Myocyte (in vitro differentiated cells): Measurements from ENCODE around the gene RBBP4. TPM values are rescaled to one million over a fixed set of nuclear protein-coding genes. Genes with fewer than 3 reads are reported as not detected.

Source experiments
- DNase-seq: peaks from one replicate; pipeline ENCODE4 v3.0.0-alpha.2; 2012; ENCODE audit warnings: low read depth
- total RNA-seq: library from RNA; depleted of rRNA; stranded (reverse); fragments of >200 nt; gene quantifications from 2 replicates; pipeline ENCODE4 v1.2.3, GENCODE V29; 2014

RBBP4 gene
- total RNA-seq, 1 donor from 2014 or later: 161 TPM

DNA sequence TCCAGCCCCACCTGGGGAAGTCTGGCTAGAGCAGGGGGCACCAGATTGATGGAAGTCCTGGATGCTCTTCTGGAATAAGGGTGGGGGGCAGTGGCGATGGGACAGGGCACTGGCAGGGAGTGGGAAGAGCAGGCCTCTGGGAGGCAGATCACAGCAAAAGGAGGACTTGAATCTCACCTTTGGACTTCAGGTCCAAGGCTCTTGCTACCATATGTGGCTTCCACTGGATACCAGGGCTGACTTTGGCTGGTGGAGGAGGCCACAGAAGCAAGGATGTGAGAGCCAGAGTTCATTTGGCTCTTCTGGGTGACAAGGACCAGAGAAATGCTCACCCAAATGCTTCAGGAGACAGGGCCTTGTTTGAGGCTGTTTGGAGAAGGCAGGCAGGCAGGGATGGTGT, 67.5 kb downstream of the RBBP4 start:
- no peak for DNase-seq

DNA sequence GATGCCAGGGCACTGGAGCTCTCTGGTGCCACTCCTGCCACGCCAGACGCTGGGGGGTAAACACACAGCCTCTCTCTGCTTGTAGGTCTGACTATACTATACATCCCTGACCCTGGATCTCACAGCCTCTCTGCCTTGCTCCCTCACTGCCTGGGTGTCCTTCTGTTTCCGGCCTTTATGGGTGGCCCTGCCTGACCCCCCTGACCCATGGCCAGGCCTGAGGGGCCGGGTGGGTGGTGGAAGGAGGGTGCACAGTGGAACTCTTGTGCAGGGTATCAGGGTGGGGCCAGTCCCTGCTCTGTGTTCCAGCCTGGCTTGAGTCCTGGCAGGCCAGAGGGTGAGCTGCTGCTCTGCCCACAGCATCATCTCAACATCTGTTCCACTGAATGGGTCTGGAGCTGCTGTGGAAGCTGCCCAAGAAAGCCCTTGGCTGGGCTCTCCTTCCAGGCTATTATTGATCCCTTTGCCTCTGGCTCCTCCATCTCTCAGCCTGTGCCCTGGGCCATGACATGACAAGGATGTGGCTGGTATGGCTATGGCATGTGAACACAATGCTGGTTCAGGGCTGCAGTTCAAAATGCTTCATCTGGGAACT, 68.8 kb downstream of the RBBP4 start:
- DNase-seq: no peak

DNA sequence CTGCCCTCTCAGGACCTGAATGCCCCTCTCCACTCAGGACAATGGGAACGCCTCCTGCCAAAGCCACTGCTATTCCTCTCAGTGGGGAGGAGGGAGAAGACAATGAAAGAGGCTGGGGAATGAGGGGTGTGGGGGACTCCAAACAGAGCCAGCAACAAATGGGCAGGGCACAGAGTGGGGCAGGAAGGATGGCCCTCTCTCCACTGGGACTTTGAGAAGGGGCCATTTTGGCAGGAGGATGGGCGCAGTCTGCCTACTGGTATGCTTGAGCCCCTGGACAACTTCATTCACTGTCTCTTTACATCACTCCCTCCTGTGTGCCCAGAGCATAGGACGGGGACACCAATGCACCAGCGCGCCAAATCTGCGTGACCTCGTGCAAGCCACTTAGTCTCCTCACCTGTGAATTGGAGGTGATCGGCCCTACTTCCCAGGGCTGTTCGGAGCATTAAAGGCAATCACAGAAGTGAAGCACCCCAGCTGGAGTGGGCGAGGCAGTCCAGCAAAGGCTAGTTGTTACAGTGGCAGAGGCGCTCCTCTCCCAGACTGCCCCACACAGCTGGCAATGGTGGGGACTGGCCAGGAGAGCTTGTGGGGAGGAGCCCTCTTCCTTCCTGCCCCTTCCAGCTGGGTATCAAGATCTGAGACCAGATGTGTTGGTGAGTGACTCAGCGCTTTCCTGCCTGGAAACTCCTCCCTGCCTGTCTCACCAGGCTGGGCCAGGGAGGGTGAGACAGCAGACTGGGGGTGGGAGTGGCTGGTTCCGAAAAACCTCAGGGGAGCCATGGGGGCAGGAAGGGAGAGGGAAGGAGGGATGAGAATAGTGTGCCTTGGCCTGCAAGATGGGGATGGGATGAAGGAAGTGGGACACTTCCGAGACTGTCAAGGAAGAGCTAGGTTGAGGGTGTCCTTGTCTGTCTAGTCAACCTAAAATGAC, 73.9 kb downstream of the RBBP4 start:
- DNase-seq: peak; percentile 91

DNA sequence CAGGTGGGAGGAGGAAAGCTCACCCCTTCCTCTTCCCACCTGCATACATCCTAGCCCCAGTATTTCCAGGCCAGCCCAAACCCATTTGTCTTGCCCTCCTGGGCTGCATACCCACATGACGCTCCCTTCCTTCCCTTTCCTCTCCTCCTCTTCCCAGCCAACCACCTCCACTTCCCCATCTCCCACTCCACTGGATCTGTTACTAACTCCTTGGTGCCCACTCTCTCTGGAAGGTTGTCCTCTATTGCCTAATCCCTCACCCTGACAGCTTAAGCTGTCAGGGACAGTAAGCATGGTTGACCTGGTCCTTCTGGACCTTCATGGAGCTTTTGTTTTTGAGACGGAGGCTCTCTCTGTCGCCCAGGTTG, 74.6 kb downstream of the RBBP4 start:
- no peak for DNase-seq

DNA sequence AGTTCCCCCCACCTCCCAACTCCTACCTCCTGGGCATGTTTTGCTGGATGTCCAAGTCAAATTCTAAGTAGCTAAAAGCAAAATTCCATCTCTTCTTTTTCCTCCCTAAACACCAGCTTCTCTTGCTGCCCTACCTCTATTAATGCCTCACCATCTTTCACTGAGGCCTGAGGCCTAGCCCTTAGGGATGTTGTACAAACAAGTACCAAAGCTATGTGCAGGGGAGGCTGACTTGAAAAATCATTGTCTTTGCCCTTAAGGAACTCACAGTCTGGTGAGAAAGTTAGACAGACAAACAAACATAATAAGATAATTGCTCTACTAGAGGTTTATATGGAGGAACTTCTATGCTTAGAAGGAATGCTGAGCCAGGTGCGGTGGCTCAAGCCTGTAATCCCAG, 76.9 kb downstream of the RBBP4 start:
- DNase-seq: no peak

DNA sequence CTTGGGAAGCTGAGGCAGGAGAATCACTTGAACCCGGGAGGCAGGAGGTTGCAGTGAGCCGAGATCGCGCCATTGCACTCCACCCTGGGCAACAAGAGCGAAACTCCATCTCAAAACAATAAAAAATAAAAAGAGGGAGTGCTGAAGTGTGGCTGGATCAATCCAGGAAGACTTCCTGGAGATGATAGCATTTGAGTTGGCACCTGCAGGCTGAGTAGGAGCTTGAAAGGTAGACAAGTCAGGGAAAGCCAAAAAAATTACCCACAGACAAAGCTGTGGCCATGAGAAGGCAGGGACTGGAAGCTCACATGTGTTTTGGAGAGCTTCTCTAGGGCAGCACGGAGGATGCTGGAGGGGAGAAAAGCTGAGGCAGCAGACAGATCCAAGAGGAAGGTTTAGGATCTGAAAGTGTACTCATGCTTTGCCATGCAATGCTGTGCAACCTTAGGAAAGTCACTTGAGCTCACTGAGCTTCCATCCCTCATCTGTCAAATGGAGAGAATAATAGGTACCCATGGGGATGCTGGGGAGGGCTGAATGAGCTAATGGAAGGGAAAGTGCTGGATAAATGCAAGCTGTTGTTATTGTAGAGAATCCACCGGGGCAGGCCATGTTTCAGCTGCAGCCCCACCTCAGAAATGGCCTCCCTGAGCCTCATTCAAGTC, 77.5 kb downstream of the RBBP4 start:
- DNase-seq: no peak

DNA sequence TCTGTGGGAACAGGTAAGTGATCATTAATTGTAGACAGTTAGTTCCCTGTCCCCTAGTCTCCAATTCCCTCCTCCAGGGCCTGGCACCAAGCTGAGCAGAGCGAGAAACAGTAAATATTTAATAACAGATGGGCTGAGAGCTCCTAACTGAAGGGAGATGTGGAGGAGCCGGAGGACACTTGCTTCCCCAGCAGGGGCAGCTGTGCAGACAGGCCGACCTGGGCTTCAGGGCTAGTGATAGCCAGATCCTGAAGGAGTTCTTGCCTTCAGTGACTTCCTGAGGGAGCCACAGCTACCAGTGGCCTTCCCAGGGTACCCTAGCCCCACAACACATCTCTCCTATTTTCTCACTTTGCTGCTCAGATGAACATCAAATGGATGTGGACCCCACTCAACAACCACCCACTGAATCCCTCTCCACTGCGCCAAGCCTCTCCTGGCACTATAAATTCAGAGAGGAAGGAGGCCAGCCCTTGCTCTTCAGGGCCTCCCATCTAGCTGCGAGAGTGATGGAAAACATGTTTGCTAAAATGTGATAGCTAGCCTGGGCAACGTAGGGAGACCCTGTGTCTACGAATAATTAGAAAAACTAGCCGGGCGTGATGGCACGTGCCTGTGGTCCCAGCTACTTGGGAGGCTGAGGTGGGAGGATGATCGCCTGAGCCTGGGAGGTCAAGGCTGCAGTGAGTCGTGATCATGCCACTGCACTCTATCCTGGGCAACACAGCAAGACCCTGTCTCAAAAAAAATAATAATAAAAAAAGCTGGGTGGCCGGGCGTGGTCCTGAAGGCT, 78.4 kb downstream of the RBBP4 start:
- no peak for DNase-seq

DNA sequence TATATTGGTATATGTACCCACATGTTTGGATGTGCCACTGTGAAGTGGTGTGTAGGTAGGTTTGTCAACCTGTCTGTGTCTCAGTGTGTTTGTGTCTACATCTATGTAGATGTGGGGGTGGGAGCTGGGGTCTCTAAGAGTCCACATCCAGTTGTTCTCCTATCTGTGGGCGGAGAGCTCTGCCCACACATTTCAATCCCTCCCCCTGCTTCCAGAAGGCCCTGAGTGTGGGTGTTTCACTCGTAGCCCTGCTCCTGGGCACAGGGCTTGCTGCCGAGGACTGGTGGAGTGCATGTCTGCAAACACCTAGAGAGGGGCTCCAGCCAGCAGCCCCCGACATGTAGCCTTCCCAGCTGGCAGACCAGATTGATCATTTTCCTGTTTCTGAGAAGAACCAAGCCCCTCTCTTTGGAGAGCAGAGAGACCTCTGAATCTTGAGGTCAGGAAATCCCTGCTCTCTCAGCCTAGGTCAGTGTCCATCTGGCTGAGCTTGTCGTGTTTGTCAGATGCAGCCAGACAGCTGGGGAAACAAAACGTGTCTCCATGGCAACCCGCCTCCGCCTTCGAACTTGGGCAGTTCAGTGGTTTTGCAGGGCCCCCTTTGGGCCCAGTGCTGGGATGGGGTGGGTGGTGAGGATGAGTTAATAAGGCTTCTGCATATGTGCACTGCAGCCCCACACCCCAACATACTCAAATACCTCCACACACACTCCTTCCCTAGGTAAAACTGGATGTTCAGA, 82.7 kb downstream of the RBBP4 start:
- peak; percentile 94 for DNase-seq

Other genes with a start within 250 kb of the RBBP4 start
- 0.03 and 0.16 TPM in 2 replicates for gene ZBTB8B, start 186.1 kb upstream of the RBBP4 start, total RNA-seq
- gene ZBTB8A, start 111.8 kb upstream of the RBBP4 start, total RNA-seq: 2.8 and 3.7 TPM in 2 replicates
- 42.9 and 44.4 TPM in 2 replicates for gene ZBTB8OS, start 658 bp upstream of the RBBP4 start, total RNA-seq
- 131 and 152 TPM in 2 replicates for gene SYNC, start 51.6 kb downstream of the RBBP4 start, total RNA-seq
- 76.2 and 79.9 TPM in 2 replicates for gene YARS1, start 166.2 kb downstream of the RBBP4 start, total RNA-seq
- gene S100PBP, start 166.4 kb downstream of the RBBP4 start, total RNA-seq: 18.4 and 27.9 TPM in 2 replicates
- 392 and 577 TPM in 2 replicates for gene FNDC5, start 219.7 kb downstream of the RBBP4 start, total RNA-seq
- 0.88 TPM in 1 of 2 replicates, not detected in the other for gene HPCA, start 235.3 kb downstream of the RBBP4 start, total RNA-seq